ENCODE results near the gene RPL37.
"Not testable (repeated sequence)": the region's sequence is repeated elsewhere in the genome, so short reads cannot be mapped to it uniquely, and the experiment has no call there.

Gene RPL37

DNA sequence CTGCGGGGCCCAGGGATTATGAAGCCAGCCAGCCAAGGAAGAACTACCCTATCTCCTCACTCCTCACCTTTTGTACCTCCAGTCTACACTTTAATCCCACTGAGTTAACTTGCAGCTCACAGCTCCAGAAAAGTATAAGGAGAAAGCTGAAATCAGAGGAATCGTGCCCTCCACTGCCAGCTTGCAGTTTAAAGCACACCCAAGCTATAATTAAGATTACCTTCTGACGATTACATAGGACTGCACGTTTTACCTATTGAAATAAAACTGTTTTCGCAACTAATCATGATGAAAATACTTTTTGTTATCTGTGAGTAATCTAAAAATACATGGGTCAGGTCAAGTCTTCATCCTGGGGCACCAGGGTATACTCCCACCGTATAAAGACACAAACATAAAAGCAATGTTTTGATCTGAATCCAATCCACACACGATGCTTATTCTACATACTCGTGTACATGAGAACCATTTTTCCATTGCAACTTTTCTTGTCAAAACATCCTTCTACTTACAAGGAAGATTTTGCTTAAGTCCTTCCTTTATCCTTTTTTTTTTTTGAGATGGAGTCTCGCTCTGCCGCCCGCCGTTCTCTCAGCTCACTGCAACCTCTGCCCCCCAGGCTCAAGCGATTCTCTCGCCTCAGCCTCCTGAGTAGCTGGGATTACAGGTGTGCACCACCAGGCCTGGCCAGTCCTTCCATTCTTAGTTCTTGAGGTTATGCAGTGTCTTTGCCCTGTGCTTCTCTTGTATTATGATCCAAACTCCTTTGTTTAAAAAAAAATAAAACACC is 7.6 kb downstream of the RPL37 start:
- no peak for TF ChIP-seq Cebpa-rat (IDR thresholded peaks at IDR 0.05)
- Histone ChIP-seq H3K4me1 (peaks cover 8% of the 10 kb centered on the region), H3K4me2 (no peak overlapping the region), H3K27ac (no peak overlapping the region), H3K36me3 (peaks cover 81% of the 10 kb centered on the region), H3K4me3 (no peak overlapping the region), H3K9ac (no peak overlapping the region), H3K9me3 (no peaks in the 10 kb centered on the region), H3K27me3 (no peaks in the 10 kb centered on the region), H4K20me1 (peaks cover 91% of the 10 kb centered on the region)

DNA sequence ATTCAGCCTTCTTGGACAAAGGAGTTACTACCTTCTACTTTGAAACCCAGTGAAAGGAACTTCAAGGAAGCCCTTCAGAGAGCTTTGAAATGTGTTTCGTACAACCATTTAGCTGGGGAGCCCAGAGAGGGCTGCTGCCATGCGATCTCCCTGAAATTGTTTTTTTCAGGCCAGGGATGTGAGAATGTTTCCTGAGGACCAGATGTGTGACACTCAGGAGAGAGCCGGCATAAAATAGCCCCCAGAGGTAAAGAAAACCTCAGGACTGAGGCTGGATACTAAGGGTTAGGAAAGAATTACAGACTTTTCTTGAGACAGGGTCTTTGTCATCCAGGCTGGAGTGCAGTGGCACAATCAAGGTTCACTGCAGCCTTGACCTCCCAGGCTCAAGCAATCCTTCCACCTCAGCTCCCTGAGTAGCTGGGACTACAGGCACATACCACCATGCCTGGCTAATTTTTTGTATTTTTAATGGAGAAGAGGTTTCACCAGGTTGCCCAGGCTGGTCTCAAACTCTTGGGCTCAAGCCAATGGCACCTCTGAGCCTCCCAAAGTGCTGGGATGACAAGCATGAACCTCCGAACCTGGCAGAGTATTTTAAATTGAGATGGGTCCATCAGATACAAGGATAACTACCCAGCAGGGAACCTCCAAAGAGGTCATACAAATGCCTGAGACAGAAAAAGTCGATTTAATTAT is 8.4 kb downstream of the RPL37 start:
- H3K36me3 ChIP-seq = peaks cover 77% of the 10 kb centered on the region
- H3K4me3 ChIP-seq = no peak overlapping the region
- peaks cover 83% of the 10 kb centered on the region for H4K20me1 ChIP-seq
- no peaks in the 10 kb centered on the region for H3K27me3 ChIP-seq
- no peak overlapping the region for H3K27ac ChIP-seq
- no peak for TF ChIP-seq Cebpa-rat (IDR thresholded peaks at IDR 0.05)
- peaks cover under 1% of the 10 kb centered on the region; the same call in 1 of the 2 replicates for H3K4me1 ChIP-seq
- no peak overlapping the region for H3K9ac ChIP-seq
- no peaks in the 10 kb centered on the region for H3K9me3 ChIP-seq
- H3K4me2 ChIP-seq = no peak overlapping the region

DNA sequence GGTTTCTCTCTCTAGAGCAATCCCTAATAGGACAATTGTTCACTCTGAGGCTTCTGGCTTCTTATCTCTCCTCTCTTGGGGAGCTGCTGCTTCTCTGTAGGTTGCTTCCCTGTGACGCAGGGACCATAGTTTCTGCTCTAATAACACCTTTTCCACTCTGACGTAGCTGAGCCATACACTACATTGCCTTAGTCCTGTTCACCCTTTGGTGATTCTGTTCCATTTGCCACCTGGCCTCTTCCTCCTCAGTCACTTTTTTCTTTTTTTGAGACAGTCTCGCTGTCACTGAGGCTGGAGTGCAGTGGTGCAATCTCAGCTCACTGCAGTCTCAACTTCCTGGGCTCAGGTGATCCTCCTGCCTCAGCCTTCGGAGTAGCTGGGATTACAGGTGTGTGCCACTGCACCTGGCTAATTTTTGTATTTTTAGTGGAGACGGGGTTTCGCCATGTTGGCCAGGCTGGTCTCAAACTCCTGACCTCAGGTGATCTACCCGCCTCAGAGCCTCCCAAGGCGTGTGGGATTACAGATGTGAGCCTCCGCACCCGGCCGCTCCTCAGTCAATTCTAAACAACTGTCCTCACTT is 9.5 kb downstream of the RPL37 start:
- H3K27me3 ChIP-seq, H3K4me1 ChIP-seq, H3K9me3 ChIP-seq, H3K4me3 ChIP-seq, H3K4me2 ChIP-seq, H3K9ac ChIP-seq, H3K27ac ChIP-seq: not testable (repeated sequence)
- Histone ChIP-seq H3K36me3 (peaks cover 73% of the 10 kb centered on the region), H4K20me1 (peaks cover 72% of the 10 kb centered on the region)

DNA sequence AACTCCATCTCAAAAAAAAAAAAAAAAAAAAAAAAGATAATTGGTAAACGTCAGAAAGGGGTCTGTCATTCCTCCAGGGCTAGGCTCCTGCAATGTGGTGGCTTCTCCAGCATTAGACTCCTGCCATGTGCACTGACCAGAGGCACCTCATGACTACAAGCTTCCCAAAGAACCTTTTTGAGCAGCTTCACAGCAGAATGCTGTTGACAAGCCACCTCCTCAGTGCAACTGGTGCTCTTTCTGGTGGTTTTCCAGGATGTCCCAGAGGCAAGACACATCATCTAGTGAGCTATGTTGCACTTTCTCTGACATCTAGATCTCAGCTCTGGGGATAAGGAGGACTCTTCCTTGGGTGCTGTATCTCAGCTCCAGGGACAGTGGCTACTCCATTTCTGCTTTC is 11.6 kb downstream of the RPL37 start:
- no peaks in the 10 kb centered on the region for H3K9me3 ChIP-seq
- no peak overlapping the region for H3K9ac ChIP-seq
- H3K4me3 ChIP-seq = no peak overlapping the region
- H4K20me1 ChIP-seq = peaks cover 51% of the 10 kb centered on the region
- TF ChIP-seq Cebpa-rat (IDR thresholded peaks at IDR 0.05) = no peak
- no peaks in the 10 kb centered on the region for H3K27me3 ChIP-seq
- H3K27ac ChIP-seq = no peak overlapping the region
- H3K4me2 ChIP-seq = no peak overlapping the region
- H3K36me3 ChIP-seq = peaks cover 52% of the 10 kb centered on the region
- no peaks in the 10 kb centered on the region for H3K4me1 ChIP-seq

DNA sequence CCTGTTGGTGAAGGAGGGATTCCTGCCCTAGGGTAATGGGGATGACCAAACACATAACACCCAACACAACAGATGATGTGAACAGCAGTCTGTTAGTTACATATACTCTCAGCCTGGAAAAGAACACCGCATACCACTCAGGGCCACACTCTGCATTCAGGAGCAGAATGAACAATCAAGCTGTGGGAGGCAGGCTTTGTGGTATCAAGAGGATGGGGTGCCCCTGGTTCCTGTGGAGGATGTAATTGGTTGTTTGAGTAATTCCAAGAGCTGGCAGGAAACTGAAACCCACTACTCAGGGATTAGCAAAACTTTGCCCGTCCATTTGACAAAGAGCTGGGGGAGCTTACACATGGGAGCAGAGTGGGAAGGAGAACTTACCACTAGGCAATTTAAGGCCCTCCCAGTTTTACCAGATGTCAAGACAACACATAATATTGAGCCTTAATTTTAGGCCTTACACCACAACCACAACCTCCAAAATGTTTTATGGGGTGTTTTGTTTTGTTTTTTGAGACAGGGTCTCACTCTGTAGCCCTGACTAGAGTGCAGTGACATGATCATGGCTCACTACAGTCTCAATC is 21.2 kb downstream of the RPL37 start:
- Histone ChIP-seq H4K20me1 (no peaks in the 10 kb centered on the region), H3K4me1 (no peaks in the 10 kb centered on the region), H3K36me3 (no peaks in the 10 kb centered on the region), H3K27me3 (no peaks in the 10 kb centered on the region), H3K9ac (no peak overlapping the region), H3K4me2 (no peak overlapping the region), H3K9me3 (no peaks in the 10 kb centered on the region), H3K4me3 (no peak overlapping the region), H3K27ac (no peak overlapping the region)
- TF ChIP-seq Cebpa-rat (IDR thresholded peaks at IDR 0.05) = no peak

DNA sequence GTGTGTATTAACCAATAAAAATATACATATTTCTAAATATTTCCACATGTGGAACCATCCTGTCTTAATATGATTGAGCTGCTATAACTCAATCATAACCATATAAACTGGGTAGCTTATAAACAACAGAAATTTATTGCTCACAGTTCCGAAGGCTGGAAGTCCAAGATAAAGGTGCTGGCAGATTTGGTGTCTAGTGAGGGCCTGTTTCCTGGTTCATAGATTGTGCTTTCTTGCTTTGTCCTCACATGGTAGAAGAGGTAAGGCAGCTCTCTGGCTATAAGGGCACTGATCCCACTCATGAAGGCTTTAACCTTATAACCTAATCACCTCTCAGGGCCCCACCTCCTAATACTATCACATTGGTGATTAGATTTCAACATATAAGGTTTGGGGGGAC is 22.9 kb downstream of the RPL37 start:
- Histone ChIP-seq H3K27ac (no peak overlapping the region), H3K4me1 (no peaks in the 10 kb centered on the region), H3K36me3 (no peaks in the 10 kb centered on the region), H3K9me3 (no peaks in the 10 kb centered on the region), H3K9ac (no peak overlapping the region), H3K27me3 (no peaks in the 10 kb centered on the region), H3K4me3 (no peak overlapping the region), H4K20me1 (no peaks in the 10 kb centered on the region), H3K4me2 (no peak overlapping the region)
- TF ChIP-seq Cebpa-rat (IDR thresholded peaks at IDR 0.05) = no peak

DNA sequence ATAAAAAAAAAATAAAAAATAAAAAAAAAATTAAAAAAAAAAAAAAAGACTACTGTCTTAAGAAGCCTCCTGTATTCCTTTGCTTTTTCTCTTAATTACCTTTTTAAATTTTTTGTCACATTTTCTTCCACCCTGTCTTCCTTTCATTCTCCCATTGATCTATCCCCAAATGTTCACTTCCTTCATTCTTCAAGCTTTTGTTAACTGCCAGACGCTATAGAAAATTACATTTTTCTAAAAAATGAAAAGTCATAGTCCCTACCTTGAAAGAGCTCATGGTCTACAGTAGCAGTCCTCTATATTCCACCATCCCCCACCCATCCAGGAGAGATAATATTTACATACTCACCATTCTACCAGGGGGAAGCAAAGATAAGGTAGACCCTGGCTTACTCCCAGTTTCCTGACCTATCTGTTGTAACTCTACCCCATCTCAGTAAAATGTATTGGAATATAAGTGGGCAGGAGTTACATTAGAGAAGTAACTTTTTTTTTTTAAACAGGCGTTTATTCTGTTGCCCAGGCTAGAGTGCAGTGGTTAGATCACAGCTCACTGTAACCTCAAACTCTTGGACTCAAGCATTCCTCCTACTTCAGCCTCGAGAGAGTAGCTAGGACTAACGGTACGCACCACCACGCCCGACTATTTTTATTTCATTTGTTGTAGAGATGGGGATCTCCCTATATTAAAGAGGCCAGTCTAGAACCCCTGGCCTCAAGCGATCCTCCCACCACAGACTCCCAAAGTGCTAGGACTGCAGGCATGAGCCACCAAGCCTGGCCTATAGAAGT is 33.1 kb downstream of the RPL37 start:
- peaks cover 13% of the 10 kb centered on the region for H3K4me1 ChIP-seq
- no peak overlapping the region for H3K27ac ChIP-seq
- H4K20me1 ChIP-seq = peaks cover 3% of the 10 kb centered on the region
- no peaks in the 10 kb centered on the region for H3K36me3 ChIP-seq
- no peaks in the 10 kb centered on the region for H3K27me3 ChIP-seq
- no peak overlapping the region for H3K4me2 ChIP-seq
- no peaks in the 10 kb centered on the region for H3K9me3 ChIP-seq
- TF ChIP-seq Cebpa-rat (IDR thresholded peaks at IDR 0.05) = no peak
- H3K4me3 ChIP-seq = no peak overlapping the region
- no peak overlapping the region for H3K9ac ChIP-seq

DNA sequence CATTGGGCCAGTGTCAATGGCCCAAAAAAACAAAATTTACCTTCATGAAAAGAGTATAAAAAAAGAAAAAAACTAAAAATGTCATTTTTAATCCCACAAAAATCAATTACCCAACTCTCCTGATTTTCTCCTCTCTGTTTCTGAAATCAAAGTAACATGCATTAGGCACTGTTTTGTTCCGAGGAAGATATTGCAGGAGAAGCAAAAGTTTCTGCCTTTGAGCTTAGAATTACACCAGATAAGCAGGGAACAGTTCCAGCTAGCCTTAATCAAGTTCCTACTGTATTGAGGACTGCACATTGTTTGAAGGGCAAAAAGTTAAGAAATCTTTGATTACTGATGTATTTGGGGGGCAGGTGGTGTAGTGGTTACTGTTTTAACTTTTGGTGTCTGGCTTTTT is 35.8 kb downstream of the RPL37 start:
- H3K27ac ChIP-seq = no peak overlapping the region
- H3K4me1 ChIP-seq = peaks cover 27% of the 10 kb centered on the region
- peaks cover 24% of the 10 kb centered on the region for H4K20me1 ChIP-seq
- H3K4me2 ChIP-seq = peak overlapping the region; percentile 68
- H3K4me3 ChIP-seq = peak overlapping the region; percentile 83
- 0 out of 2 replicates have a peak overlapping the region, but pooled peaks have one; percentile 16 for H3K9ac ChIP-seq
- peaks cover 10% of the 10 kb centered on the region; the same call in 1 of the 2 replicates for H3K36me3 ChIP-seq
- TF ChIP-seq Cebpa-rat (IDR thresholded peaks at IDR 0.05) = no peak
- H3K27me3 ChIP-seq = no peaks in the 10 kb centered on the region
- no peaks in the 10 kb centered on the region for H3K9me3 ChIP-seq

DNA sequence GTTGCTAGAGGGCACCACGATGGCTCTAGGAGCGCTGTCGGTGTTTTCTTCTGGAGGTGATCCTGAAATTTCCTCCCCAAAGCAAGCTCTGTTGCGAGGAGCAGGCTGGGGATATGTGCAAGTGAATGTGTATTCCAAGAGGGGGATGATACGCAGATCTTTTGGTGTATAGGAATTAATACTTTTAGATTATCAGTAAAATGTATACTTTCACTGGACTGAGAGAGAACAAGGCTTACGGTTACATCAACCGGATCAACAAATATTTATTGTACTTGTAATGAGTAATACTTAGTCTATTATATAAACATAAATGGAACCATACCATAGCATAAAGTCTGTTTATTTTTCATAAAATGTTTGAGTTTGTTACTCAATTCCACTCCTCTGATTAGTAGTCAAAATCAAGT is 36.2 kb downstream of the RPL37 start:
- no peaks in the 10 kb centered on the region for H3K9me3 ChIP-seq
- H3K36me3 ChIP-seq = peaks cover 14% of the 10 kb centered on the region; the same call in 1 of the 2 replicates
- H3K4me1 ChIP-seq = peaks cover 27% of the 10 kb centered on the region
- peak overlapping the region; percentile 92 for H3K27ac ChIP-seq
- H3K4me2 ChIP-seq = peak overlapping the region; percentile 68
- H3K9ac ChIP-seq = peak overlapping the region; percentile 91
- H4K20me1 ChIP-seq = peaks cover 29% of the 10 kb centered on the region
- no peak for TF ChIP-seq Cebpa-rat (IDR thresholded peaks at IDR 0.05)
- peak overlapping the region; percentile 83 for H3K4me3 ChIP-seq
- H3K27me3 ChIP-seq = no peaks in the 10 kb centered on the region

All from BLaER1 (cell line).